Measurements from ENCODE around the gene TRIP10.

DNA sequence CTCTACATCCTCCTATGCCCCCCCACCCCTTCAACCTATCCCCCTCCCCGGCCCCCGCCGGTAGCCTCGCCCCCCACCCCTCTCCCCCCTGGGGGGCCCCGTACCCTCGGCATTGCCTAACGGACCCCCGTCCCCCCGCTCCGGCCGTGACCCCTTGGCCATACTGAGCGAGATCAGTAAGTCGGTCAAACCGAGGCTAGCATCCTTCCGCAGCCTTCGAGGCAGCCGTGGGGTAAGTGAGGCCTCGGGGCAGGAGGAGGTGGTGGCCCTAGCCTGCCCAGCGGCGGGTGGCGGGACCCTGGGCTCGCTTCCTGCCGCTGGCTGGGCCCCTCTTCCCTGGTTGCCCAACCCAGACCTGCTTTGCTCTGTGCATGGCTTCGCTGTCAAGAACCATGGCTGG is 6.5 kb downstream of the TRIP10 start:
- no peak for TF ChIP-seq SP1 (IDR thresholded peaks at IDR 0.05)
- no peak for TF ChIP-seq CTCF (IDR thresholded peaks at IDR 0.05; ENCODE audit: low read depth, low read length, missing input control)
- no peak for TF ChIP-seq JUND (IDR thresholded peaks at IDR 0.05)
- no peak for TF ChIP-seq REST (IDR thresholded peaks at IDR 0.05)
- no peak for TF ChIP-seq TAF1 (conservative IDR thresholded peaks at IDR 0.05)
